HG03565 (cell line): ENCODE results near the gene C9orf50.

ENCODE experiments used
- ATAC-seq: cut with Tn5 transposase; IDR thresholded peaks from one replicate; pipeline ENCODE4 v1.9.1; 2021; ENCODE audit warnings: mild to moderate bottlenecking, moderate library complexity; ENCODE audit not compliant: unreplicated experiment

The C9orf50 gene

GRCh38 chr9:129572517-129572916, 48.4 kb downstream of the C9orf50 start:
- ATAC-seq = no peak

GRCh38 chr9:129572052-129572425, 48.9 kb downstream of the C9orf50 start:
- no peak for ATAC-seq

GRCh38 chr9:129571298-129572051, 49.4 kb downstream of the C9orf50 start:
- ATAC-seq = no peak

GRCh38 chr9:129570450-129571297, 50.2 kb downstream of the C9orf50 start:
- no peak for ATAC-seq

GRCh38 chr9:129569502-129570449, 51.1 kb downstream of the C9orf50 start:
- ATAC-seq = no peak

- no peak for ATAC-seq
Measured at GRCh38 chr9:129568560-129569501, 52.1 kb downstream of the C9orf50 start.

- ATAC-seq = no peak
Measured at GRCh38 chr9:129567842-129568559, 52.9 kb downstream of the C9orf50 start.

- no peak for ATAC-seq
Measured at GRCh38 chr9:129567329-129567728, 53.6 kb downstream of the C9orf50 start.

GRCh38 chr9:129566563-129567266, 54.2 kb downstream of the C9orf50 start:
- ATAC-seq = no peak

- ATAC-seq = no peak
Measured at GRCh38 chr9:129562917-129563316, 58.0 kb downstream of the C9orf50 start.

- no peak for ATAC-seq
Measured at GRCh38 chr9:129562514-129562913, 58.4 kb downstream of the C9orf50 start.
